K562 (cell line): Measurements from ENCODE around the gene MYCBPAP. TPM values are rescaled to one million over a fixed set of nuclear protein-coding genes. Genes with fewer than 3 reads are reported as not detected.

Experiments used
- EWSR1 ChIP-seq: fragments of 450-650 bp; IDR thresholded peaks from 2 replicates; pipeline ENCODE4 v1.6.1; 2018; ENCODE audit warnings: borderline replicate concordance, mild to moderate bottlenecking, low read depth, moderate library complexity; ENCODE audit not compliant: partially characterized antibody
- HCFC1 ChIP-seq: IDR thresholded peaks from 2 replicates; pipeline ENCODE4 v1.6.1; 2012; ENCODE audit warnings: low read depth, low read length, improper control_type of control experiment
- JUN ChIP-seq, 2 experiments: sonication (generic) in 1 of 2; formaldehyde crosslinking in 1 of 2; IDR thresholded peaks; 2 replicates each; pipeline versions ENCODE4 v1.6.1 to v1.8.0; 2012 to 2022; ENCODE audit warnings: borderline replicate concordance in 2 of 2, mild to moderate bottlenecking in 2 of 2, improper control_type of control experiment in 1 of 2, low read depth in 1 of 2, low read length in 1 of 2, missing genetic modification reagents in 1 of 2
- KLF1 ChIP-seq: fragments of 450-650 bp; IDR thresholded peaks from 2 replicates; pipeline ENCODE4 v1.6.1; 2016; ENCODE audit warnings: missing genetic modification characterization, missing compliant biosample characterization
- MAX ChIP-seq: sonication (generic); formaldehyde crosslinking; IDR thresholded peaks from 2 replicates; pipeline ENCODE4 v1.9.0; 2022; ENCODE audit warnings: mild to moderate bottlenecking, missing genetic modification reagents
- MEF2D ChIP-seq: conservative IDR thresholded peaks from 2 replicates; pipeline ENCODE4 v1.6.1; 2016; ENCODE audit warnings: low read depth, missing genetic modification characterization, missing compliant biosample characterization
- POLR2G ChIP-seq: fragments of 200-400 bp; formaldehyde crosslinking; IDR thresholded peaks from 2 replicates; pipeline ENCODE4 v1.6.1; 2017; ENCODE audit warnings: low read depth, mild to moderate bottlenecking, antibody characterized with exemption, low read length, moderate library complexity
- PYGO2 ChIP-seq: fragments of 450-650 bp; IDR thresholded peaks from 2 replicates; pipeline ENCODE4 v1.6.1; 2016; ENCODE audit warnings: mild to moderate bottlenecking, missing genetic modification characterization, moderate library complexity, missing compliant biosample characterization
- SREBF2 ChIP-seq: sonication (generic); formaldehyde crosslinking; IDR thresholded peaks from 2 replicates; pipeline ENCODE4 v1.4.0; 2020; ENCODE audit warnings: mild to moderate bottlenecking, missing genetic modification reagents
- TEAD1 ChIP-seq, 2 experiments: fragments of 450-650 bp in 1 of 2; sonication (generic) in 1 of 2; formaldehyde crosslinking; IDR thresholded peaks; 2 replicates each; pipeline versions ENCODE4 v1.4.0 to v1.8.0; 2020 to 2022; ENCODE audit warnings: mild to moderate bottlenecking in 2 of 2, missing genetic modification reagents in 1 of 2
- THAP12 ChIP-seq: fragments of 250-450 bp; sonication (Bioruptor Pico); IDR thresholded peaks from 2 replicates; pipeline ENCODE4 v1.9.0; 2021; ENCODE audit warnings: mild to moderate bottlenecking, inconsistent platforms
- UBTF ChIP-seq, 2 experiments: IDR thresholded peaks; 2 replicates each; pipeline ENCODE4 v1.6.1; 2012; ENCODE audit warnings: improper control_type of control experiment in 2 of 2, low read depth in 2 of 2, low read length in 2 of 2, borderline replicate concordance in 1 of 2
- ZBTB7A ChIP-seq: IDR thresholded peaks from 2 replicates; pipeline ENCODE4 v1.6.1; 2011; ENCODE audit warnings: low read depth, mild to moderate bottlenecking, low read length, moderate library complexity, borderline replicate concordance; ENCODE audit not compliant: control insufficient read depth
- ZFX ChIP-seq: sonication (generic); formaldehyde crosslinking; IDR thresholded peaks from 2 replicates; pipeline ENCODE4 v1.8.0; 2022; ENCODE audit warnings: mild to moderate bottlenecking, missing genetic modification reagents, moderate library complexity
- ZHX1 ChIP-seq: fragments of 150-350 bp; conservative IDR thresholded peaks from 2 replicates; pipeline ENCODE4 v1.6.1; 2014; ENCODE audit warnings: low read length
- ZNF239 ChIP-seq: fragments of 250-450 bp; sonication (Bioruptor Pico); IDR thresholded peaks from 2 replicates; pipeline ENCODE4 v1.4.0; 2020; ENCODE audit warnings: mild to moderate bottlenecking
- ZNF263 ChIP-seq: sonication (generic); formaldehyde crosslinking; IDR thresholded peaks from 2 replicates; pipeline ENCODE4 v1.8.0; 2022; ENCODE audit warnings: mild to moderate bottlenecking, missing genetic modification reagents, borderline replicate concordance
- ZNF316 ChIP-seq: fragments of 450-650 bp; IDR thresholded peaks from 2 replicates; pipeline ENCODE4 v1.6.1; 2016
- ZSCAN29 ChIP-seq: fragments of 450-650 bp; IDR thresholded peaks from 2 replicates; pipeline ENCODE4 v1.6.1; 2017
- polyA plus RNA-seq, 8 experiments: library from polyadenylated mRNA; depleted of rRNA in 4 of 8; stranded (reverse) in 5 of 8; unstranded in 3 of 8; fragments of >200 nt; fragmentation: Nextera tagmentation in 2 of 8; fragmentation: Illumina TruSeq in 1 of 8; extraction: Ambion mirVana in 2 of 8; extraction: Trizol in 1 of 8; gene quantifications; 2 replicates each; pipeline versions ENCODE4 v1.2.1 to v1.2.3, GENCODE V29; 2011 to 2014; ENCODE audit warnings: inconsistent platforms in 1 of 8, missing spikeins in 1 of 8
- total RNA-seq, 7 experiments: library from RNA; depleted of rRNA in 6 of 7; stranded (reverse); fragments of >200 nt in 6 of 7; fragmentation: Illumina TruSeq in 2 of 7; extraction: Trizol in 2 of 7; gene quantifications; 2 replicates each; pipeline versions ENCODE4 v1.2.1 to v1.2.3, GENCODE V29; 2011 to 2021; ENCODE audit warnings: low replicate concordance in 1 of 7

Gene MYCBPAP
- total and polyA plus RNA-seq, 9 of the 15 experiments (the other 6 are each of a cell fraction or from before 2014, with no cell fraction given), result not detected

- peak; percentile 89 for TF ChIP-seq POLR2G
- TF ChIP-seq MEF2D (tag), result no peak
- TF ChIP-seq MAX (CRISPR knock-in tag), result peak; percentile 90
- TF ChIP-seq THAP12 (CRISPR knock-in tag), result 0 out of 2 replicates have a peak, but pooled peaks have one; percentile 33
- no peak for TF ChIP-seq EWSR1
- no peak for TF ChIP-seq KLF1 (tag)
- no peak for TF ChIP-seq PYGO2 (tag)
- no peak for TF ChIP-seq ZNF239 (CRISPR knock-in tag)
- TF ChIP-seq HCFC1, result no peak; the same call in 1 of the 2 replicates
- peak; percentile 95 for TF ChIP-seq ZFX (CRISPR knock-in tag)
- no peak for TF ChIP-seq SREBF2
- no peak for TF ChIP-seq ZHX1
- TF ChIP-seq ZNF263 (CRISPR knock-in tag), result peak; percentile 78; the same call in 1 of the 2 replicates
- TF ChIP-seq JUN (IDR thresholded peaks at IDR 0.05; ENCODE audit: borderline replicate concordance, low read depth, low read length), result 0 out of 2 replicates have a peak, but pooled peaks have one; percentile 8
- TF ChIP-seq JUN (CRISPR knock-in tag; IDR thresholded peaks at IDR 0.05; ENCODE audit: borderline replicate concordance), result 0 out of 2 replicates have a peak, but pooled peaks have one; percentile 70
- TF ChIP-seq TEAD1 (CRISPR knock-in tag; IDR thresholded peaks at IDR 0.05), result peak in 1 of 2 experiments; percentile 62; a peak in 1 of 4 replicates
- TF ChIP-seq ZBTB7A, result peak; percentile 69
- TF ChIP-seq UBTF (IDR thresholded peaks at IDR 0.05; ENCODE audit: borderline replicate concordance in 1 of 2, low read depth in 2 of 2, low read length in 2 of 2), result peak; percentile 30 to 48; a peak in 1 of 4 replicates
- TF ChIP-seq ZSCAN29, result no peak
- TF ChIP-seq ZNF316, result no peak
Observed at GRCh38 chr17:50547035-50547735, 38.9 kb downstream of the MYCBPAP start, which contains the start of gene SPATA20 (continued).
